Activated naive CD8-positive, alpha-beta T cell treated with anti-CD3 and anti-CD28 coated beads, Interleukin-2, amount 50 U/mL, for 16 hours (primary cell): ENCODE measurements around the gene LHFPL3.

Experiments used
- DNase-seq: peaks from one replicate; pipeline ENCODE4 v3.0.0-alpha.2; 2020; ENCODE audit warnings: low read depth, low spot score

LHFPL3 gene

DNA sequence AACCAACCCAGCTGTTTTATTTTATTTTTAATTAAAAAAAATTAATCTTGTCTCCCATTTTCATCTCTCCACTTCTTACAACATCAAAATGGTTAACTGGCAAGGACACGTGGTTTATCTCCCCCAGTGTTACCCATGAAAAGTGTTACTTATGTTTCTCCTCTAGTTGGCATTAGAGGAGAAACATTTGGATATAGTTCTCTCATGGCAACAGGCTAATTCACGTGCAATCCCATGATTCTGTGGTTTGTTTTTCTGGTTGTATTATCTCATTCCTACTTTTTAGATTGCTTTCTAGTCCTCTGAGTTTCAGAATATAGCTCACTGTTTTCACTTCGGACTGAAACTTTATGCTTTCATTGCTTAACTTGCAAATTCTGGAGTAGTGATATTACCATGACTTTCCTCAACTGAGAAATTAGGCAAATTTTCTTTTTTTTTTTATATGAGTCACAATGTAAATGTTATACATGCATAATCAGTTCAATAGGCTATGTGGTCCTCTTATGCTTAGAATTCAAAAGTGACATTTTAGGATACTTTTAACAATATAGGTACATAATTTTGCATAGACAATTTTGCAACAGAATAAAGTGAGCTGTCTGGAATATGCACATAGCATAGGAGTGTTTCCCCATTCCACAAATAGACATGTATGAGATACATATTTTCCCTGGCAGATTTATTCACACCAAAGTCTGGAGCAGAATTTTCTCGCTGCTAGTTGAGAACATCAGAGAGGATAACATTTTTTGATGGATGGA is 43.0 kb downstream of the LHFPL3 start:
- DNase-seq = no peak

DNA sequence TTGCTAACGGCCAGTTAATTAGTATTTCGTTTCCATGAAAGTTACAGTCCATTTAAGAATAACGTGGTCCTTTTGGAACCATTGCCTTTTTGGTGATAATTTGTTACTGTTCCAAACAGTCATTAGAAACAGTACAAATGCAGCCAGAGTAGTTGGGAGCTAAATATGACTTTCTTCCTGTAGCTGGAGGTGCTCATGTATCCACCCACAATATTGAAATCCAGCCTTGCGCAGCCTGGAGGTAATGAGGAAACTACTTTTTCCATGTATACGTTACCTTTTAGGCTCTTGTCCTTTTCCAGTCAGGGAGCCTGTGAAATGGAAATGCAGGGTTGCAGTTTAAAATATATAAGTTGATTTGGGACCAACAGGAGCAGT is 43.6 kb downstream of the LHFPL3 start:
- no peak for DNase-seq

DNA sequence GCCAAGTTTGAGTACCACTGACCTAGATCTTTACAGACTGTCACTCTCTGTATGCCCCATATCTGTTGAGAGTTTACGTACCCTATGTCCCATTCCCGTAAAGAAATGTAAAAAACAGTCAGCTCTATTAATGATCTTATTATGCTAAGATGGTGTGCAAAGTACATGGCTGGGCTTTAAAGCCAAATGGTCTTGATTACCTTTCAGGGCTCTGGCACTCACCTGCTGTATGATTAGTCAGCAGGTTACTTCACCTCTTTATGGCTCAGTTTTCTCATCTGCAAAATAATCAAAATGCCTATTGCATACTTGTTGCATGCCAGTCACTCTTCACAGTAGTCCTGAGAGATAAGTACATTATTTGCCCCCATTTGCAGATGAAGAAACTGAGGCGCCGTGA is 54.2 kb downstream of the LHFPL3 start:
- no peak for DNase-seq

DNA sequence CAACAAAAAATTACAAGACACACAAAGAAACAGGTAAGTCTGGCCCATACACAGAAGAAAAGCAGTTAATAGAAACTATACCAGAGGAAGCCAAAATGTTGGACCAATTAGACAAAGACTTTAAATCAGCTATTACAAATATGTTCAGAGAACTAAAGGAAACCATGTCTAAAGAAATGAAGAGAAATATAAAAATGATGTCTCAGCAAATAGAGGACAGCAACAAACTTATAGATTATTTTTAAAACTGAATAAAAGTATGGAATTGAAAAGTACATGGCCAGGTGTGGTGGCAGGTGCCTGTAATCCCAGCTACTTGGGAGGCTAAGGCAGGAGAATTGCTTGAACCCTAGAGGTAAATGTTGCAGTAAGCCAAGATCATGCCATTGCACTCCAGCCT is 58.5 kb downstream of the LHFPL3 start:
- no peak for DNase-seq

DNA sequence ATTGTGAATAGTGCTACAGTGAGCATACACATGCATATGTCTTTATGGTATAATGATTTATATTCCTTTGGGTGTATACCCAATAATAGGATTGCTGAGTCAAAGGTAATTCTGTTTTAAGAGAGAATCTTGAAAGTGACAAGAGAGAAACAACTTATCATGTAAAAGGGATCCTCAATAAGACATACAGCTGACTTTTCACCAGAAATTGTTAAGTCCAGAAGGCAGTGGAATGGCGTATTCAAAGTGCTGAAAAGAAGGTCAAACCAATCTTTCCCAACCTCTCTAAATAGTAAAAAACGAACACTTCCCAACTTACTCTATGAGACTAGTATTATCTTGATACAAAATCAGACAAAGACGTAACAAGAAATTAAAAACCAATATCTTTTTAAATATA is 59.8 kb downstream of the LHFPL3 start:
- DNase-seq = no peak

DNA sequence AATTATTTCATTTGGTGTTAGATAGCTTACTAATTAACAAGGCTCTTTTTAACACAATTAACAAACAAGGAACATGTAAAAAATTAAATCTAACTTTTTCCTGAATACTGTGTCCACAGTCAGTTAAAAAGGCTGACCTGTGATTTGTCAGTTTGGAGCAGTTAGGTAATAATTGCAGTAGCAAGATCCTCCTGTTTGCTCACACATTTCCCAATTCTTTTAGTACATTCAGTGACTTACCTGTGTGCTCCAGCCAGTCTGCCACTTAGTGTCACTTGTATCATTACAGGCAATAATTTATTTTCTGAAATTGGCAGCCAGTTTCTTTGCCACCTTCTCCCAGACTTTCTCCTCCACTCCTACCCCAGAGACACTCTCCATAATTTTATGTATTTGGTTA is 66.8 kb downstream of the LHFPL3 start:
- DNase-seq = no peak

DNA sequence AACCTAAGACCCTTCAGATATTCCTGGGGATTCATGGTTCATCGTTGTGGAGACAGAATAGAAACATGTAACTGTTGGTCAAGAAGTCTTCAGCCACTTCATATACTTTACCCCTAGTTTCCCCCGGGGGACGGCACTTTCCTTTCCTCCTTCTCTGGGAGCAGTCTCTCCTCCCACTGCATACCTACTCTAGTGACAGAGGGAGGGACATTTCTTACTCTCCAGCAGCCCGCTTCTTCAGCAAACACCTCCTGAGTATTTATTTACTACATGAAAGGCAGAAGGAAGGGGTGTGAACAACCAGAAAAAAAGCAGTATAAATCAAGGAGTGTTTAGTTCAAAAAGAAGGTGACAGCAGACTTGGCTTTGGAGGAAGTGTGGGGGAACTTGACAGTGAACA is 69.0 kb downstream of the LHFPL3 start:
- DNase-seq = no peak

DNA sequence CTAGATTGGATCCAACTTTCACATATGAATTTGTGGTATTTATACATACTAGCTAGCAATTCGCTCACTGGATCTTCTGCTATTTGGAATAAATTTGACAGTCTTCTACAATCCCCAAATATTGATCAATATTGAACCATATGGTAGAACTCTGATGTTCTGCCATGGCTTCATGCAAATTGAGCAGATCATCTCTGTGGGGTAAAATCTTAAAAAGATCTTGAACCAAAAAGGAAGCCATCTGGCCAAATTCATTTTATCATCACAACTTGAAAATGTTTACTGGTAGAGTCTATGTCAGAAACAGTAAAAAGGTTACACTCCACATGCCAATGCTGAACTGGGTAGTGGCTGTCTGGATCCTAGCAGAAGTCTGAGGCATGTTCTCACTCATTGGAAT is 80.0 kb downstream of the LHFPL3 start:
- DNase-seq = no peak

DNA sequence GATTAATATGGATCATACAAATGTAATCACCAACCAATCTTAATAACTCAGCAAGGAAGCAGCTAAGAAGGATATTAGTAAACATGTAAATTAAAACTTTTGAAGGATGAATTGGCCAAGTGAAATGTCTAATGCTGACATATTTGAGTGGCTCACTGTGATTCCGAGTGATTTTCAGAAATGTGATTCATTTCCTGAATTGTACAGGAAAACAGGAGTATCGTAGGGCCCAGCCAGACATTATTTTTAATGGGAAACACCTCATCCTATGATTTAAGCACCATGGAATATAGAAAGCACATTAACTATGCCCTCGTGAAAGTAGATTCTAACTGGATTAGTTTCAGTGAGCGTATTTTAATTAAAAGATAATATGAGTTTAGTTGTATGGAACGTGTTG is 82.3 kb downstream of the LHFPL3 start:
- no peak for DNase-seq

DNA sequence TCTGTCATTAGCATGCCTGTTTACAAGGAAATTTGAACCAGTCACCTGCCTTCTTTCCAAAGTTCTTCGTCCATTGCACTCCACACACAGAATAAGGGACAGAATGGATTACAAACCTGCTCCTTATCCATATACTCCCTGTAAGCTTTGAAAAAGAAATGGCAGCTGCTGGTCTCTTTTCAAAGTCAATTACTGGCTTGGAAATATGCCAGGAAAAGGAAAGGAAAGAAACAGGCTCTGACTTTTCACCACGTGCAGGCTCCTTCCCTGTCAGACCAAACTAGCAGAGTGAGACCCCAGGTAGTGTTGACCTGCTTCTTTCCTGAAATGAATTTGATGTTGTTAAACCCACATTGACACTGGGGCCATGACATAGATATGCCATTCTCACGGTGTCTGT is 84.5 kb downstream of the LHFPL3 start:
- DNase-seq = no peak

DNA sequence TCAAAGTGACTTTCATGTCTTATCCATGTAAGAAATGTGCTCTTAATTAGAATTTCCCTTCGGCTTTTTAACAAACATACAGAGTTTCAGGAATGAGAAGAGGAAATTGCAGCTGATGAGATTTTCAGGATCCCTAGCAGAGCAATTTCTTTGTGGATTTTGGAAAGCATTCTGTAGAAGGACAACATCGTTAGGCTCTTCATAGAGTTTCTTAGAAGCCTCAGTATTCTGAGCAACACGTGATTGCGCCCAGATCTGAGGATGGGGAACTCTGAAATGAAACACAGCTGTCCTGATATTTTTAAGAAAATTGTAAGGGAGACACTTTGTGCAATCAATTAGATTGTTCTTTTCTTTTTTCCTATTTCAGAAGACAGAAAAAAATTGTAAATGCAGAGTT is 85.8 kb downstream of the LHFPL3 start:
- no peak for DNase-seq

DNA sequence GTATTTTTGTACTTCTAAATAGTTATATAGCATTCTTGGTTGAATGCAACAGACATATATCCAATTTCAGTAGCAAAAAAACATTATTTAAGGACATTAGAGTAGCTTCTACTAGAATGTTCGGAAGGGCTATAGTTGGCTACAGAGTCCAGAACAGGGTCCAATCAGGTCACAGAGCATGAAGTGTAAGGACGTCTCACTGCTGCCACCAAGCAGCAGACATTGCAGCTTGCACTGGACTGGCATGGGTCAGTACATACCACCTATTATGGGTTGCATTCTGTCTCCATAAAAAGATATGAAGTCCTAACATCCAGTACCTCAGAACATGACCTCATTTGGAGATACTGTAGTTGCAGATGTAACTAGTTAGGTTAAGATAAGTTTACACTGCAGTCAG is 87.3 kb downstream of the LHFPL3 start:
- no peak for DNase-seq

DNA sequence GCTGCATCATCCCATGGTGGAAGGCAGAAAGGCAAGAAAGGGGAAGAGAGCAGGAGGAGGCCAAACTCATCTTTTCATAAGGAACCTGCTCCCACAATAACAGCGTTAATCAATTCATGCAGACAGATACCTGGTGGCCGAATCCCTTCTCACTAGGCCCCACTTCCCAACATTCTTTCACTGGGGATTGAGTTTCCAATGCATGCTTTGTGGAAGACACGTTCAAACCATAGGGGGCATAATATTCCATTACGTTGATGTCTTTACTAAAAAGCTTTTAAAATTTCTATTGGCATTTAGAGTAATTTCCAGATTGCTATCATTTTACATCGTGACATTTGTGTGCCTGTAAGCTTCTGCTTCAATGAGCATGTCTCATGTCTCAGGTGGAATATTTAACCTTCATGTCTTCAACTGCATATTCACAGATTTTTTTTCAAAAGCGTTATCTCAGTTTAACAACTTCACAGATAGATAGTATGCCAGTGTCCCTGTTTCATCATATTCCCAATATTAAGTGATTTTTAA is 88.5 kb downstream of the LHFPL3 start:
- no peak for DNase-seq

DNA sequence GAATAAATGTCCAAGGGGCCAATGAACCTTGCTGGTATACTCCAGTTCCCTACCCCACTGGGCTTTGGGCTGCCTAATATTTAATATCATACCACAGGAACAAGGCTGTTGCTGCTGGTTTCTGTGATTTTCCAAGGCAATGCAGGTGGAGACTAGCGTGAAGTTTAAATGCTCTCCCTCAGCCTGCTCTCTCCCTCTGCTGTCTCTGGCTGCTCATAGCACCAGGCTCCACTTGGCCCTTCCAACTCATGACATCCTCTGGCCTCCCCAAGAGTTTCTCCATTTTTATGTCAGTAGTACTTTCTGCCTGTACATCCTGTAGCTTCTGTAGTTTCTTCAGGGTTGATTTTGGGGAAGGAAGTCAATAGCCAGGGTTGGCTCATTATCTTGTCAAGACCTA is 103.5 kb downstream of the LHFPL3 start:
- DNase-seq = no peak

DNA sequence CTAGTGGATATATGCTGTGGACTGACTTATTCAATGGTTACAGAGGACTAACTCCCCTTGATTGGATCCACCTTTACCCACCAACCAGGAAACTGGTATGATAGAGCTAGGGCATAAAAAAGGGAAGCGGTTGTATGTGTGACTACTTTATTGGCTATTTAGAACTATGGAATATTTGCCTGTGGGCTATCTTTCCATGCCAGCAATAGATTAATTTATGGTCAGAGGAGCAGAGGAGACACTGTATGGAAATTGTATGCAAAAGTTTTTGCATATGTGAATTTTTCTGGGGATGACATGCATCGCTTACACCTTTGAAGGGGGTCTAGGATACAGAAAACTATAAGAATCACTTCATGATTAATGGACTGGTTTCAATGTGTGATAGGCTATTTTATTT is 105.7 kb downstream of the LHFPL3 start:
- no peak for DNase-seq

DNA sequence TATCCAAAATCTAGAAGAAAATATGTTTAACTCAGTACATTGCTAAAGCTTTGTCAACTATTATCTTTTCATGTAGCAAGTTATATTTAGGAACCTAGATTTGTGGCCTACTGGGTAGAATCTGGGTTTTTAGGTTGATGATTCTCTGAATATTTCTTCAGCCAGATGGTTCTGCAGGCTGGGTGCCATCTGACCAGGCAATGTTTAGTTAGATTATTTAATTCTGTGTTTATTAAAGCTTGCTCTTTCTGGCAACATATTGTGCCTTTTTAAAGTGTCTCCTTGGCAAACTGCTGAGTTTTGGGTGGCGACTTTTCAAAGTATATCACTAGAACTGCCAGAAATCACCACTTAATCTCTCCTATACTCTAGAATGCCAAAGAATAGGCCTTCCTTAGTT is 114.1 kb downstream of the LHFPL3 start:
- DNase-seq = no peak

DNA sequence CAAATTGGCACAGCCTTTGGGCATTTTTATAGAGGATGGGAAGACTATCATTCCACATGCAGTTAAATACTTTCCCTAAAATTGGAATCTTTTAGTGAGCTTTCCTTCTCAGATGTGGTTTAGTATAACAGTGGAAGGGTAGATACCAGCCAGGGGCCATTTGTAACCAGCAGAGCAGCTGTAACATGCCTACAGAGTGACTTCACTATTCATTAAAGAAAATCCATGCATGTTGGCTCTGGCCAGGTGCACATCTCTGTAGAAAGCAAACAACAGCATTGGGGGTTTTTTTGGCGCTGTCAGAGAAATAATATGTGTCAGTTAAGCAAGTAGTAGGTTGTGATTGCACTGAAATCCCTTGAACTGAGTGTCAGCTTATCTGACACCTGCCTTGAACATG is 115.6 kb downstream of the LHFPL3 start:
- no peak for DNase-seq

DNA sequence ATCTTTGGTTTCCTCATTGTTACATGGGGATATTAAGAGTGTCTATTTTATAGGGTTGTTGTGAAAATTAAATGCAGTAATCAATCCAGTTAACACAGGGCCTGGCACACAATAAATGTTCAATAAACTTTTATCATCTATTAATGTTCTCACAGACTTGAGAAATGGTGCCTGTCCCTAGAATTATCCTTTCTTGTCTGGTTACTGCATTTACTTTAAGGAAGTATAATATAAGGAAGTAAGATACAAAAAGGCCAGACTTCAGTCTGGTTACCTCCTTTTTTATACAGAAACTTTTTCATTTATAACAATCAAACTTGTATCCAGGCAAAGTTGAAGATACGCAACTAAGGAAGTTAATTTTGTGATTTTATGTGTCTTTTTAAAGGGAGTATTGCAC is 117.0 kb downstream of the LHFPL3 start:
- DNase-seq = no peak

DNA sequence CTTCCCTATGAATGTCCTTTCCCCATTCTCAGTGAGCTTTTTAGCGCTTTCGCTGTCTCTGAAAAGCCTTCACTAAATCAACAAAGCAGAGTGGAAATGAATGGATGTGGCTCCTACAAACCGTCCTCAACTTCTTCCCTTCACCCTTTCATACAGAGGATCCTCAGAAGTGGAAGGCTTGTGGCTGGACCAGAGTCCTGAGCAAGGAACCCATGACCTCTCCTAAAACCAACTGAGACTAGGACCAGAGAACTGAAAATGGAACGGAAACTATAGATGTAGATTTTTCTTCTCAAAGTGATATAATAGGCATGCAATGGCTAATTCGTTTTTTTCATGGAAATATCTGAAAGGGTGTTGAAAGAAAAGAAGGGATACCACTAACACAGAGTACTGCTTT is 122.5 kb downstream of the LHFPL3 start:
- no peak for DNase-seq

DNA sequence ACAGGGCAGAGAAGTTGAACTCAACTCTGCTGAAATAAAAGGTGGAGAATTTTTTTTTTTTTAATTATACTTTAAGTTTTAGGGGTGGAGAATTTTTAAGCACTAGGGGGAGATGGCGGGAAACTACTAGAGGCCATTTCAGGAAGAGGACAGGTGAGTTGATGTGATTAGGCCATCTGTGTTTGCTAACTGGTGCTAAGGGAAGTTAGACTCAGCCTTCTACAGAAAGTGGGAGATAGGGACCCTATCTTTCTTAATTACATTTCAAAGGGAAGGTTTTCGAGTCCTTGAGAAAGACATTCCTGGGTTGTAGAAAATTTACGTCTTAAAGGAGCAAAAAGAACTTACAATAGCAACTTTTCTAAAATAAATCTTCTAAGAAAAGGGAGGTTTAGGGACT is 124.8 kb downstream of the LHFPL3 start:
- DNase-seq = no peak

DNA sequence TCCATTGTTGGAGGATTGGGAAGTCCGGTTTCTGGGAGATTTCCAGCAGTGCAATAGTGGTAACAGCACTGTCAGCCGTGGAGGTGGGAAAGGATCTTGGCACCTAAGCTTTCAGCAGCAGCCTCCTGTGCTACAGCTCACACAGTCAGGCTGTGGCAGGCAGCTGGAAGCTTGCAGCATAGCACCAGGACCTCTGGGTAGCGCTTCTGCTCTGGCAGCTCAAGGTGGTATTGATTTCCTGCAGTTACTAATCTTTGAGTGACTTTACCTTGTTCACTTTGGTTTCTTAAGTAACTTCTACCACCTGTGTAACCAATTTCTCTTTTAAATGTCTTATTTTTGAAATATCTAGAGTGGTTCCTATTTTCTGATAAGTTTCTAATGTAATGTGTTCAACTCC is 130.5 kb downstream of the LHFPL3 start:
- no peak for DNase-seq

DNA sequence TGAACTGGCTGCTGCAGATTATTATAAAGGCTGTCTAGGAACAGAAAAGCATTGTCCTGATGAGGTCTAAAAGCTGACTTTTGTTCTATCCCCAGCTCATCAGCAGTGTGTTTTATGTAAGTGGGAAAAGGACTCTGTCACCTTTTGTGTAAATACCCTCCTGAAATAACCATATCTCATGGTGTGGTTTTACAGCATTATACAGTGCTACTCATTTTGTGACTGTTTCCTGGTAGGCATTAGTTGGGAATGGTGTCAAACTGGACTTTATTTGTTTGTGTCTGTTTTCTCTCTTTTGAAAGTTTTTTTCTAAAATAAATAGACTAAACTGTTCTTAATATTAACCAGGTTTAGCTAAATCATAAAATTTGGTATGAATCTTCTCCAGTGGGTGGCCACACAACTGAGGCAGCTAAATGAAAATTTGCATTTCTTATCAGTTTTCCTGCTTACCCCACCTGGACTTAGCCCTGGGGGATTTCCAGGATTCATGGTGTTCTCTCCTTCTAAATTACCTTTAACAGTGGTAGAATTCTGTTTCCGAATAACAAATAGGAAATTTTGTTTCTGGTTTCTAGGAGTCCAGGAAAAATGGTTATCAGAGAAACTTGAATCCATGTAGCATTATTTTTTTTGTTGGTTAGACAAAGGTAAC is 140.9 kb downstream of the LHFPL3 start:
- no peak for DNase-seq

DNA sequence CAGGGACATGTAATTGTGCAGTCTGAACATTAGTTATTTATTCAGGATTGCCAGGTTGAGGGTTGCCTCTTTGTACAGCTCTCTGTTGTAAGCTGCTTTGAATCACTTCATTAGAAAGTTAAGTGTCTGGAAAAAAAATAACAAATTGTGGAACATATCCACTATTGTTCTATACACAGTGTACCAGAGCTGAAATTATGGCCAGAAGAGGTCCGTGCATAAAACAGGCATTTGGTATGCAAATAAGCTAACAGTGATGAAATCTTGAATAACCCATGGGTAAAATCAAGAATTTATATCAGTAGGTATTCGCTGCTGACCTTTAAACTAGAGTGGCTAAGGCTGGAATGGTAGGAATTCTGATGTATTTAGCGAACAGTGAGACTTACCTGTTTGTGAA is 152.1 kb downstream of the LHFPL3 start:
- DNase-seq = no peak
